ENCODE results near the gene EFHC1. TPM values are rescaled to one million over a fixed set of nuclear protein-coding genes. Genes with fewer than 3 reads are reported as not detected.

EFHC1 gene
- total and polyA plus RNA-seq, 12 donors: 3.3 to 14.3 (median 5.8) TPM

DNA sequence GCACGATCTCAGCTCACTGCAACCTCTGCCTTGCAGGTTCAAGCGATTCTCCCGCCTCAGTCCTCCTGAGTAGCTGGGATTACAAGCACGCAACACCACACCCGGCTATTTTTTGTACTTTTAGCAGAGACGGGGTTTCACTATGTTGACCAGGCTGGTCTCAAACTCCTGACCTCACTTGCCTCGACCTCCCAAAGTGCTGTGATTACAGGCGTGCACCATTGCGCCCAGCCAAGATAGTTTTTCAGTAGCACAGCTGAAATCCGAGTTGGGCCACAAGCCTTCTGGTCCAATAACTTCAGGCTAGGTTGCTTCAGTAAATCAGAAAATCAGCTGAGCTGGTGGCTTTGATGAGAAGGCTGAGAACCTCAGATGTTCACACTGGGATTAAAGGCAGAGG, 91.0 kb downstream of the EFHC1 start:
- peaks cover 12 to 82% (median 35%) of the 10 kb centered on the region in 9 donors for H3K4me1 ChIP-seq
- peaks cover 0 to 89% (median 31%) of the 10 kb centered on the region in 9 donors for H3K36me3 ChIP-seq
- no peak for ATAC-seq

DNA sequence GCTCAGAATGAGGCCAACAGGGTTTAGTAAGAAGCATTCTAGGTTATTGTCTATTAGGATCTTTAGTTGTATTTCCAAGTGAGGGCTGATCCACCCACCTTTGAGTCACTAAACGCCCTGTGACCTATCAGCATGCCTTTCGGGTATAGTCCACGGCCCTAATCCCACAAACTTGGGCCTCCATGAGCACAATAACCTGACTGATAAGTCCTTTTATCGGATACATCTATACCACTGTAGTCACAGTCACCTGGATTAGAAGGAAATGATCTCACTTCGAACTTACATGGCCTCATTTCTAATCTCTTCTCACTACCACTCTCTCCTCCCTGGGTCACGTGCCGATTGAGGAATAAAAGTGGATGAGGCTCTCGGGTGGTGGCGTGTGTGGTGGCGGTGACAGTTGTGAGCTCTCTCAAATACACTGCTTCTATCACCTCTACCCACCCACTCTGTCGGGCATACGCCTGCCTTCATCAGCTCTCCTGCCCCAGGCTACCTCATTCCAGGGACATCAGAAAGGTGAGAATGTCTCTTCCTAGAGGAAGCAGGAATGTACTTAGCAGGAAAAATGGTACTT, 91.5 kb downstream of the EFHC1 start:
- Histone ChIP-seq H3K9me3 (no peaks in the 10 kb centered on the region), H3K4me3 (no peak overlapping the region), H3K27me3 (no peaks in the 10 kb centered on the region), H3K27ac (peak overlapping the region; percentile 44 to 93 (median 83)), H3K4me1 (peaks cover 12 to 86% (median 36%) of the 10 kb centered on the region in 9 donors), H3K36me3 (peaks cover 0 to 89% (median 28%) of the 10 kb centered on the region in 9 donors)
- intact Hi-C loops (cut with DNase I): loop anchor here in 4 of 10 donors (2.0 to 10.0 kb wide), 3 partner anchors 63 to 153 kb away; partner anchors contain the start of gene TRAM2 (in 3 of the 4)
- WGBS, 2 donors: 52 to 62% methylated on average over 12 of the region's 12 CpGs
- DNase-seq (no peak), ATAC-seq (peak in 4 of 8 donors; percentile 6 to 19 (median 12))
- TF ChIP-seq, protein P1, sequence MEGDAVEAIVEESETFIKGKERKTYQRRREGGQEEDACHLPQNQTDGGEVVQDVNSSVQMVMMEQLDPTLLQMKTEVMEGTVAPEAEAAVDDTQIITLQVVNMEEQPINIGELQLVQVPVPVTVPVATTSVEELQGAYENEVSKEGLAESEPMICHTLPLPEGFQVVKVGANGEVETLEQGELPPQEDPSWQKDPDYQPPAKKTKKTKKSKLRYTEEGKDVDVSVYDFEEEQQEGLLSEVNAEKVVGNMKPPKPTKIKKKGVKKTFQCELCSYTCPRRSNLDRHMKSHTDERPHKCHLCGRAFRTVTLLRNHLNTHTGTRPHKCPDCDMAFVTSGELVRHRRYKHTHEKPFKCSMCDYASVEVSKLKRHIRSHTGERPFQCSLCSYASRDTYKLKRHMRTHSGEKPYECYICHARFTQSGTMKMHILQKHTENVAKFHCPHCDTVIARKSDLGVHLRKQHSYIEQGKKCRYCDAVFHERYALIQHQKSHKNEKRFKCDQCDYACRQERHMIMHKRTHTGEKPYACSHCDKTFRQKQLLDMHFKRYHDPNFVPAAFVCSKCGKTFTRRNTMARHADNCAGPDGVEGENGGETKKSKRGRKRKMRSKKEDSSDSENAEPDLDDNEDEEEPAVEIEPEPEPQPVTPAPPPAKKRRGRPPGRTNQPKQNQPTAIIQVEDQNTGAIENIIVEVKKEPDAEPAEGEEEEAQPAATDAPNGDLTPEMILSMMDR (IDR thresholded peaks at IDR 0.05): no peak

More for the DNA sequence above, 91.0 kb downstream of the EFHC1 start:
- no peaks in the 10 kb centered on the region for H3K27me3 ChIP-seq
- peak overlapping the region; percentile 44 to 93 (median 83) for H3K27ac ChIP-seq
- H3K9me3 ChIP-seq: no peaks in the 10 kb centered on the region
- 88 to 95% methylated on average over 10 of the region's 10 CpGs for WGBS, 2 donors
- no peak overlapping the region for H3K4me3 ChIP-seq
- TF ChIP-seq, protein P1 (IDR thresholded peaks at IDR 0.05): no peak
- no peak for DNase-seq
- intact Hi-C loops (cut with DNase I): loop anchor here in 3 of 10 donors (2.0 to 10.0 kb wide), 3 partner anchors 64 to 154 kb away; partner anchors contain the start of gene TRAM2 (in 2 of the 3)

DNA sequence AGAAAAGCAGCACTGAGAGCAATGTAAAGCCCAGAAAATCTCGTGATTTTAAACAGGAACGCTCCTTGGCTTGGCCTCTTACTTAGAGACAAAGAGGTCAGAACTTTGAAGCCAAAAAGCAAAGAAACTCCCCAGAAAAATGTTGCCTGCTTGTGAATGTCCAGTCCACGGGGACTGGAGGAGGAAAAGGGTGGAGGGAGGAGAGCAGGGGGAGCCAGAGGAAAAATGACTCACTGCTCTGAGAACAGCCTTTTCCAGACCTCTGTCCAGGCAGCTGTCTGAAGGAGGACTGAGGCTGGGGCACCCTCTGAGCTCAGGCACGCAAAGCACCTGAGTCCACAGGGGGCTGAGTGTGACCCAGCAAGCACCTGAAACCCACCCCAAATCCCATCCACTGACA, 92.1 kb downstream of the EFHC1 start:
- TF ChIP-seq, protein P1 (IDR thresholded peaks at IDR 0.05): peak in 1 of 9 donors; percentile 8
- peaks cover 13 to 91% (median 41%) of the 10 kb centered on the region in 9 donors for H3K4me1 ChIP-seq
- no peaks in the 10 kb centered on the region for H3K27me3 ChIP-seq
- ATAC-seq (peak; percentile 89 to 96 (median 94)), DNase-seq (peak; percentile 37 to 77)
- intact Hi-C loops (cut with DNase I): loop anchor here in 3 of 10 donors (2.0 to 10.0 kb wide), 3 partner anchors 63 to 153 kb away; partner anchors contain the start of gene TRAM2 (in 2 of the 3)
- H3K4me3 ChIP-seq: no peak overlapping the region
- no peaks in the 10 kb centered on the region for H3K9me3 ChIP-seq
- peak overlapping the region; percentile 44 to 93 (median 83) for H3K27ac ChIP-seq
- peaks cover 0 to 88% (median 24%) of the 10 kb centered on the region in 9 donors for H3K36me3 ChIP-seq
- 34 to 43% methylated on average over 4 of the region's 4 CpGs for WGBS, 2 donors

DNA sequence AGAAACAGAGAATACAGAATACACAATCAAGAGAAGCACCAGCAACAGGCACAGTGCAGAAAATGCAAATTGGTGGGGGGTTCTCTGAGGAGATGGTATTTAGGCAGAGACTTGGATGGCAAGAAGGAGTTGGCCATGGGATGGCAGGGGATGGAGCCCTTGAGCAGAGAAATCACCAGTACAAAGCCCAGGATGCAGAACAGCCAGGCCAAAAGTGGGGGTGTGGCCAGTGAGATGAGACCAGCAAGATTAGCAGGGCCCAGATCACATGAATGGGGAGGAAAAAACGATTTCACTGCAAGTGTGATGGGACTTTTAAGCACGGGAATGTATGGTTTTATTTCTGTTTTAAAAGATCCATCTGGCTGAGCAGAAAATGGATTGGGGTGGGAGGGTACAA, 93.3 kb downstream of the EFHC1 start:
- Histone ChIP-seq H3K9me3 (no peaks in the 10 kb centered on the region), H3K27me3 (no peaks in the 10 kb centered on the region), H3K36me3 (peaks cover 0 to 75% (median 19%) of the 10 kb centered on the region in 9 donors), H3K4me1 (peaks cover 22 to 92% (median 51%) of the 10 kb centered on the region in 9 donors), H3K4me3 (no peak overlapping the region), H3K27ac (peak overlapping the region; percentile 44 to 93 (median 83))
- TF ChIP-seq, protein P1 (IDR thresholded peaks at IDR 0.05): no peak
- intact Hi-C loops (cut with DNase I): loop anchor here in 3 of 10 donors (2.0 to 10.0 kb wide), 3 partner anchors 61 to 151 kb away; partner anchors contain the start of gene TRAM2 (in 2 of the 3)
- DNase-seq (no peak), ATAC-seq (no peak)
- WGBS, 2 donors: 49 to 51% methylated on average over 2 of the region's 2 CpGs
